Muscle layer of colon (tissue), 2 donors: ENCODE results near the gene STX18.

ENCODE experiments used
- H3K27ac ChIP-seq: one replicate; pipeline ENCODE4 v1.7.0; 2013; ENCODE audit warnings: low read depth, mild to moderate bottlenecking, low read length, moderate library complexity
- H3K27me3 ChIP-seq, 2 donors: one replicate each; pipeline ENCODE4 v1.7.0; 2013; ENCODE audit warnings: low read length in 2 of 2, mild to moderate bottlenecking in 2 of 2; ENCODE audit not compliant: insufficient read depth in 2 of 2, control insufficient read depth in 1 of 2
- H3K36me3 ChIP-seq: one replicate; pipeline ENCODE4 v1.7.0; 2013; ENCODE audit warnings: mild to moderate bottlenecking, low read length; ENCODE audit not compliant: insufficient read depth
- H3K4me1 ChIP-seq: one replicate; pipeline ENCODE4 v1.7.0; 2013; ENCODE audit warnings: mild to moderate bottlenecking, low read length; ENCODE audit not compliant: insufficient read depth
- H3K4me3 ChIP-seq, 2 donors: one replicate each; pipeline ENCODE4 v1.7.0; 2013; ENCODE audit warnings: low read length in 2 of 2, low read depth in 1 of 2, mild to moderate bottlenecking in 1 of 2, moderate library complexity in 1 of 2
- H3K9ac ChIP-seq: one replicate; pipeline ENCODE4 v1.7.0; 2013; ENCODE audit warnings: low read length
- H3K9me3 ChIP-seq: one replicate; pipeline ENCODE4 v1.7.0; 2013; ENCODE audit warnings: mild to moderate bottlenecking, low read length
- donor health status: abdominal sarcoma.
- donor health status: Adenocarcinoma of cecum.

The STX18 gene

DNA sequence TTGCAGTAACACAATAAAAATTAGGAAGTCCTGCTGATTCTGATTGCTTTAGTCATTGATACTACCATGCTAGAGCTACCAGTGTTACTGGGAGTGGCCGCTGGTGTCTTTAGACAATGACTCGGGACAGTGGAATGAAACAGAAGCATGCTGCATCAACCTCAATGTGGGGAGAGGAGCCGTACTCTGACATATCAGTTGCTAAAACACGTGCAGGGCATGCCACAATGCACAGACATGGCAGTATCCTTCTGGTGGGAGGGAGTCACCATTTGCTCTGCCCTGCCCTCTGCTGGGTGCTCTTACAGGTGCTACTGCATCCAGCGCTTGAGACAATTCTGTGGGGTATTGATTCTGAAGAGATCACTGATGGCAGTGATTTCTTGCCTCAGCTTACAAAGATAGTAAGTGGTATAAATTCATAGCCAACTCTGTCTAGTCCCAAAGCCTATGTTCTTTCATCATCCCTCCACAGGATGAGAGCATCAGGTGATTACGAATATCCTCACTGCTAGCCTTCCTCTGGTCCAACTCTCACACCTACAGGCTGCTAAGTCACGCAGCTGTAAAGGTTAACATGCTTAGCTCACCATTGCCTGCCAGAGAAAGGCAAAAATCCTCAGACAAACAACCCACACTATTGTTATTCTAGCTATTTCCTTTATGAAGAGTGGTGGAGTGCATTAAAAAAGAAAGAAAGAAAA is 111.2 kb downstream of the STX18 start:
- no peak overlapping the region for H3K4me3 ChIP-seq
- no peaks in the 10 kb centered on the region for H3K27me3 ChIP-seq
- peaks cover 33% of the 10 kb centered on the region for H3K36me3 ChIP-seq
- H3K9me3 ChIP-seq, result no peaks in the 10 kb centered on the region
- no peaks in the 10 kb centered on the region for H3K4me1 ChIP-seq
- no peak overlapping the region for H3K9ac ChIP-seq
- no peak overlapping the region for H3K27ac ChIP-seq

DNA sequence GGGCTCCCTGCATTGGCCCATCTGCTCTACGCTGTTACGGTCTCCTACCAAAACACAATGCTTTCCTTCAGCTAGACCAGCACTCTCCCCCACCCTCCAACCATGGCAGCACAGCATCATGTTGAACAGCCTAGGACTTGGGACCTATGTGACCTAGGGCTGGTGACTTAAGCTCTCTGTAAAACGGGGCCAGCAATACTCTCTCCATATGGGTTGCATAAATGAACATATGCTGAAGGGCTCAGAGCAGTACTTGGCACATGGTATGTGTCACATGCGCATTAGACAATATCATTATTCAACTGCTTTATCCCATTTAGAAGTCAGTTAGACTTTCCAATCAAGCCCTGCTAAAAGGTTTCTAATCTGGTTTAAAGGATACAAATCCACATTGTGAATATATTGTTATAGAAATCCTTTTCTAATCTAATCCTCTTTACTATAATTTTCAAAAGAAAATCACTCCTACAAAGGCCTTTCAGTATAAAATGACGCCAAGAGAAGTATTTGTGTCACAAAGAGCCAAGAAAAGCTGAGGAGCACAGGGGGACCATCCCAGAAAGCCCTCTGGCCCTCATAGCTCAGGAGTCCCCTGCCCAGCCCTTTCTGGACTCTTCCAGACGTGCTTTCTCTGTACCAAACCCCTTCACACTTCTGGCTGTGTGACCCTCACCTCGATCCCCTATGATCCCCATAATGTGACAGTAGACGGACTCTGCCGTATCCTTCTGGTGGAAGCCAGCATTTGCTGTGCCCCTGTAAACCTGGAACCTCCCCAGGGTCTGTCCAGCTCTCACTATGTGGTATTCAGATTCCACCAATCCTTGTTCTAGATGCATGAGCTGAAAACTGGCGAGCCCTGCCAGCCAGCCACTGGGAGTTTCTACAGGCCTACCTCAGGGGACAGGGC is 112.6 kb downstream of the STX18 start:
- H3K27me3 ChIP-seq, result no peaks in the 10 kb centered on the region
- peaks cover 30% of the 10 kb centered on the region for H3K36me3 ChIP-seq
- no peak overlapping the region for H3K27ac ChIP-seq
- H3K9me3 ChIP-seq, result no peaks in the 10 kb centered on the region
- no peak overlapping the region for H3K4me3 ChIP-seq
- H3K9ac ChIP-seq, result no peak overlapping the region
- no peaks in the 10 kb centered on the region for H3K4me1 ChIP-seq

DNA sequence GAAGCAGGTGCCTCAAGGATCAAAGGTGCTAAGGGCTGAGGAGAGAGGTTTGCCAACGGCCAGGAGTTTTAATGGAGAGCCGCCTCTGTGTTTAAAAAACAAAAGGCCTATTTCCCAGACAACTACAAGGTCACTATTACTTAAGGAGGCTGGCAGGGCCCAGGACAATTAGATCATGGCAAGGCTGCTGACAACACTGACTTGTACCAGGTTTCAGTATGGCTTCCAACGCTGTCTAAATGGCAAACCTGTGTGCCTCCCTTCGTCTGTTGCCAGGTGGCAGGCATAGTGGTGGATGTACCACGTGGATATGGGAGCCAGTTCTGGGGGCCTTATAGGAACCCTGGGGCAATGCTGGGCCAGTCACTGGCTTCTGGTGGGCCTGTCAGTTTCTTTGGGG is 114.0 kb downstream of the STX18 start:
- Histone ChIP-seq H3K27me3 (no peaks in the 10 kb centered on the region), H3K36me3 (peaks cover 31% of the 10 kb centered on the region), H3K9ac (no peak overlapping the region), H3K4me3 (no peak overlapping the region), H3K27ac (no peak overlapping the region), H3K4me1 (no peaks in the 10 kb centered on the region), H3K9me3 (no peaks in the 10 kb centered on the region)

DNA sequence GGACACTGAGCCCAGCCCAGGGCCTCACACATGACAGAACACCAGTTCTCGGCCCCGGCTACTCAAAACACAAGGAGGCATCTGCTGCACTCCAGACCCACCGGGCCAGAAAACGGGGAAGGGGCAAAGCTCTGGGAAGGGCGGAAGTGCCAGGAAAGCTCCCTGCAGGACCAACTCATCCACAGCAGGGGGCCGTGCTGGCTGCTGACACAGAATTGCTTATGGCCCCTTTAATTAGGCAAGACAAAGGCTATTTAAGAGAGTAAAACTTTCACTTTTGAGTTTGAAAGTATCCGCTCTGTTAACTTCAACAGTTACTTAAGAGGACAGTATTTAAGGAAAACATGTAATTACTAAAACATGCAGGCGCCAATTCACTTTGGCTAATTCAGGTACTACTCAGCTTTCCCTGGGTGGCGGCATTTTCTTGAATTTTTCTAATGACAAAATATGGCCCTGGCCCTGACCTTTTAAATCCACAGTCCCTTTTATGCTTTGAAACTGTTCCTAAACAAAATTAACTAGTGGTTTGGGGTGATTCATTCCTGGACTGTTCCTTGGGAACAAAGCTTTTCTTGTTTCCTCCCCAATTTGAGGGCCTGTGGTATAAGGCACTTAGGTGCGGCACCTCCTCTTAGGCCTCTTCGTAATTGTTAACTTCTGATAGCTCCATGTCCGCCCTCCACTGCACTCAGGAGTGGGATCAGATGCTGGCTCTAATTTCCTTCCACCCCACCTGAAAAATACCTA is 114.6 kb downstream of the STX18 start:
- H3K27ac ChIP-seq, result no peak overlapping the region
- H3K9ac ChIP-seq, result no peak overlapping the region
- peaks cover 25% of the 10 kb centered on the region for H3K36me3 ChIP-seq
- no peak overlapping the region for H3K4me3 ChIP-seq
- H3K27me3 ChIP-seq, result no peaks in the 10 kb centered on the region
- H3K9me3 ChIP-seq, result no peaks in the 10 kb centered on the region
- H3K4me1 ChIP-seq, result no peaks in the 10 kb centered on the region

DNA sequence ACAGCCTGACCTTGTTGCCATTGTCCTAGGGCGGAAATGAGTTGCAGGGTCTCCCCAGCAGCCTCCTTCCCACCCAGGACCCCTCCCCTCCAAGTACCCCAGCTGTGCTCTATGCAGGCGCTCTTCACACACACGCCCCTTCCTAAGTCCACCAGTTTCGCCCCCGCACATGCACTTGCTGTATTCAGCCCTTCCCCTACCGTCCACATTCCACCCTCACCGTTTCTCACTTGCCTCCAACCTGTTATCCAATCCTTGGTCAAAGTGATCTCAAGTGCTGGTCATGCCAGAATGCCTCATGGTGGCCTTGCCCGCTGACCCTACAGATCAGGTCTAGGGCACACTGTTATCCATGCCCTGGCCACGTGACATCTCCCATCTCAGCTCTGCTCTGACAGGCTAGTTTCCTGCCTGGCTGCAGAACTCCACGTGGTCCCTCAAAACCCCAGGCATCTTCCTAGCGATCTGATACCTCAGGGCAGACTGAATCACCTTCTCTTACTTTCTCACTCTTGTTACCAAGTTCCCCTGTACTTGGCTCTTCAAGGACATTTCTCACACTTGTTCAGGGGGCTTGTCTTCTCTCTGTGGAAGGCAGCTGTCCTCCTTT is 115.2 kb downstream of the STX18 start:
- Histone ChIP-seq H3K9ac (no peak overlapping the region), H3K27ac (no peak overlapping the region), H3K27me3 (no peaks in the 10 kb centered on the region), H3K4me1 (no peaks in the 10 kb centered on the region), H3K4me3 (no peak overlapping the region), H3K9me3 (no peaks in the 10 kb centered on the region), H3K36me3 (peaks cover 18% of the 10 kb centered on the region)

DNA sequence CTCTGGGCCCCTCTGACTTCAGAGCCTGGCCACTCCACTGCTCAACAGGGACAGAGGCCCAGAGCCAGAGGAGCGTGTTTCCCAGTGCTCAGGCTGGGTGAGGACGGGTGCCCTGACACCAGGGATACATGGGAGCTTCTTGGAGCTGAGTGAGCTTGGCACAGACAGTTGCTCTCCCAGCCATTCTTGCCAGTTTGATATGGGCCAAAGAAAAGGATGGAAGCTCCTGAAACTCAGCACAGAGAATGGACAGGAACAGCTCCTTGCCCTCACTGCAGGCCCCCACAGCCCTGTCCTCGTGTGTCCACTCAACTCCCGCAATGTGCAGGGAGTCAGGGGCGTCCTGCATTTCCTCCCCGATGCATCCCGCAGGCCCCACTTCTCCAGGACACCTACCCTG is 116.2 kb downstream of the STX18 start:
- Histone ChIP-seq H3K4me1 (no peaks in the 10 kb centered on the region), H3K9me3 (no peaks in the 10 kb centered on the region), H3K9ac (no peak overlapping the region), H3K27ac (no peak overlapping the region), H3K4me3 (no peak overlapping the region), H3K27me3 (no peaks in the 10 kb centered on the region), H3K36me3 (peaks cover 22% of the 10 kb centered on the region)

DNA sequence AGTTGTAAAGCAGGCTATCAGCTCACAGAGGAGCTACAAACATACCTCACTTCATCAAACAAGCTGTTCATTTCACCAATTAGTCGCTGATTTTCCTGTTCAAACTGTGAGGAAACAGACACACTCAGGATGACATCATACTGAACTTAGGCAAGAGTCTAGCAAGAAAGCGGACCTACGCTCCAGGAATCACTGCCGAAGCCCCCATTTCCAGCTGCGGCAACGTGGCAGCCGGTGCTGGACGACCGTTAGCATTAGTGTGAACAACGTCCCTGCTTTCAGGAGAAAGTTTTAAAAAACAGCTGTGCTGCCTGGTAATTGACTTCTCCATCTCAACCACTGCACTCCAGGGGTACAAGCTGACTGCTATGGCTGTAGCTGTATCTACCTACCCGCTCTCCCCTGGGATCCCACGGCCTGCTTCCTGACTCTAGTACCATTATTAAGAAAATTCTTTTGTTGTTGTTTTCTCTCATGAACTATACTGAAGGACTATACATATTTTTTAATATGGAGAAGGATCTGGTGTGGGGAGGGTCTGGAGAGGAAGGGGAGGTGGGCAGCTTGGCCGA is 116.6 kb downstream of the STX18 start:
- Histone ChIP-seq H3K4me3 (no peak overlapping the region), H3K36me3 (peaks cover 27% of the 10 kb centered on the region), H3K9me3 (no peaks in the 10 kb centered on the region), H3K27me3 (no peaks in the 10 kb centered on the region), H3K4me1 (no peaks in the 10 kb centered on the region), H3K27ac (no peak overlapping the region), H3K9ac (no peak overlapping the region)

DNA sequence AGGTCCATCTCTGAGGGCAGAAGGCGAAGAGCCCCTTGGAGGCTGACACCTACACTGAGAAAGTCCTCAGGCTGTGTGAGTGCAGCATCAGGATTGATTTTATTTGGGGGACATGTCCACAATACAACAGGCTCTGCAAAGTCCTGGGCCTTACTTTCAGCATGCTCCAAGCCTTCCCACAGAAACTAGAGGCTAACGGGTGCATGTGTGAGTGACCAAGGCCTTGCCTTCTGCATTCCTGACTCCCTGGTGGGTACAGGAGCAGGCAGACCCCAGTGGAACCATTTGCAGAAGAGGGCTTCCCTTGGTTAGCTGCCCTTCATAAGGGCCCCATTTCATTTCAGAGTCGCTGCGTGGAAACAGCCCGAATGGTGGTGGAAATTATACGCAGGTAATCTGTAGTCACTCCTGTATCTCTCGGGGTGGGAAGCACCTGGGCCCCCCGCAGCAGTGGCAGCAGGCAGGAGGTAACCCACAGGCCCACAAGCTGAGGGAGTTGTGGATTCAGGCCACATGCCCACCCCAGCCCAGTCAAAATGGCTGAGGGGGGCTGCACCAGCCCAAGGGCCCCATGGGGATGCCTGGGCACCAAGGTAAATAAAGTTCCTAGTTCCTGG is 117.2 kb downstream of the STX18 start:
- H3K4me1 ChIP-seq, result no peaks in the 10 kb centered on the region
- no peaks in the 10 kb centered on the region for H3K9me3 ChIP-seq
- H3K27ac ChIP-seq, result no peak overlapping the region
- peaks cover 33% of the 10 kb centered on the region for H3K36me3 ChIP-seq
- no peak overlapping the region for H3K9ac ChIP-seq
- H3K4me3 ChIP-seq, result no peak overlapping the region
- H3K27me3 ChIP-seq, result no peaks in the 10 kb centered on the region

DNA sequence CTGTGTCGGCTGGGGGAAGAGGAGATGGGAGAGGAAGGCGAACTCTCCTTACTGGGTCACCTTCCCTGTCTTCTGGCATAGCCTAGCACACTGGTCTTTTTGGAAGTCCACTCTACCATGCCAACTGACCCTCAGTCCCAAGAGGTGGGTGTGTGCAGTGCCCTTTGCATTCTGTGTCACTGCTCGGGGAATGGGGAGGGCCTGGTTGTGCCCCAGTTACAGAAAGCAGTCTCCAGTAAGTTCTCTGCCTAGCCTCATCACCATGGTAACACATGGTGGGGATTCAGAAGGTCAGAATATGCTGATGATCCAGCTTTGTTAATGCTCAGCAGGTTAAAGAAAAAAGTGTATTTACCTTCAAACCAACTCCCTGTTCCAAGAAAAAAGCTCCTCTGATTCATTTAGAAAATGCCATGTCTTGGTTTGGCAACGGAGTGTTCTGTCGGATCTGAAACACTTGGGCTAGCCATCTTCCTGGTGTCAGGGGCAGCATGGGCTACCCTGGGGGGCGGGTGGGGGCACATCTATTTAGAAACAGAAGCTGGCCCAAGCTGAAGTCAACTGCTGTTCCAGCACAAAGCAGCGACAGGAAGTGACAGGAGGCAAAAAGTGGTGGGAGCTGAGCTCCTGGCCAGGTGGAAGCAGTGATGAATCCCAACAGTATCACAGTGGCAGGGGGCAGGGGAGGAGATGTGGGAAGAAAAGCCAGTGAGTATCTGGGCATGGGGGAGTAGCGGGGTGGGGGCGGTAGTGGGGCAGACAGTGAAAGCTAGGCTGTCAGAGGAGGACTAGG is 117.9 kb downstream of the STX18 start:
- Histone ChIP-seq H3K27ac (no peak overlapping the region), H3K9me3 (no peaks in the 10 kb centered on the region), H3K27me3 (no peaks in the 10 kb centered on the region), H3K4me3 (no peak overlapping the region), H3K36me3 (peaks cover 39% of the 10 kb centered on the region), H3K4me1 (no peaks in the 10 kb centered on the region), H3K9ac (no peak overlapping the region)

DNA sequence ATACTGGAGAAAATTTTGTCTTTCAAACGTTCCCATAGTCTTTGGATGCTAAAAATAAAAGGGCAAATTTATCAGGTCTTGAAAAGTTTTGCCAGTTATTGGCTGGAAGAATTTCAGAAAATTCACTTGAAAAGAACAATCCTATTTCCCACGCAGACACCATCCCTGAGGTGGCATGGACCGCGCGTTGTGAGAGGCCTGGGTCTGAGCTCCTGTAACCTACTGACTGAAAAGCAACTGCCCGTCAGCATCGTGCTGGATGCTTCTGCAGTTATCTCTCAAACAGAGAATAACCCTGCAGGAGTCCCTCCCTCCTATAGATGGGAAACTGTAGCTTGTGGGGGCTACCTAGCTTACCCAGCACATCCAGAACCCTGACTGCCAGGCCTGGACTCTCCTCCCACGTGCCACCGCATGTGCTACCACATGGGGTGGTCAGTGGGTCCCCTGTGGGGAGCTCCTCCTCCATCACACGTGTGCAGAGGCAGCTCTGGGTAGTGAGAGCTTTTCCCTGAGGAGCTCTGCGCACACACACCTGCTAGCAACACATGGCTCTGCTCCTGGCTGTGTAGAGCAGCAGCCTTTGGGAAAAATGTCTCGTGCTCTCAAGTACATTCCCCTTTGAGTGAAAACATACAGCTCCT is 118.9 kb downstream of the STX18 start:
- H3K9ac ChIP-seq, result no peak overlapping the region
- H3K27ac ChIP-seq, result no peak overlapping the region
- peaks cover 39% of the 10 kb centered on the region for H3K36me3 ChIP-seq
- no peaks in the 10 kb centered on the region for H3K9me3 ChIP-seq
- no peaks in the 10 kb centered on the region for H3K4me1 ChIP-seq
- no peak overlapping the region for H3K4me3 ChIP-seq
- no peaks in the 10 kb centered on the region for H3K27me3 ChIP-seq
